GM18499 (cell line): Measurements from ENCODE around the gene F12.
A peak's percentile ranks its signal among the peaks of the same experiment; 100 is the strongest.
"Not testable (repeated sequence)": the region's sequence is repeated elsewhere in the genome, so short reads cannot be mapped to it uniquely, and the experiment has no call there.

Experiments used
- ATAC-seq: cut with Tn5 transposase; IDR thresholded peaks from one replicate; pipeline ENCODE4 v1.9.1; 2021; ENCODE audit warnings: moderate number of reproducible peaks; ENCODE audit not compliant: insufficient read depth, unreplicated experiment

F12 gene

GRCh38 chr5:177420472-177420871 is 11.1 kb upstream of the F12 start:
- ATAC-seq = not testable (repeated sequence)

DNA sequence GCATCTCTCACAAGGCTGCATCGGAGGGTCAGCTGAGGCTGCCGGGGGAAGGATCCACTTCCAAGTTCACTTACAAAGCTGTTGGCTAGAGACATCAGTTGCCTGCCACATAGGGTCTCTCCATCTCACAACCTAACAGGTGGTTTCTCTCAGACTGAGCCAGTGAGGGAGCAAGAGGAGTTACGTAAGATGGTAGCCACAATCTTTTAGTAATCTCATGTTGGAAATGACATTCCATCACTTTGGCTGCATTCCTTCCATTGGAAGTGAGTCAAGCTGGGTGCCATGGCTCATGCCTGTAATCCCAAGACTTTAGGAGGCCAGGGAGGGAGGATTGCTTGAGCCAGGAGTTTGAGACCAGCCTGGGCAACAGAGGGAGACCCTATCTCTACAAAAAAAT is 9.7 kb upstream of the F12 start:
- ATAC-seq = no peak

DNA sequence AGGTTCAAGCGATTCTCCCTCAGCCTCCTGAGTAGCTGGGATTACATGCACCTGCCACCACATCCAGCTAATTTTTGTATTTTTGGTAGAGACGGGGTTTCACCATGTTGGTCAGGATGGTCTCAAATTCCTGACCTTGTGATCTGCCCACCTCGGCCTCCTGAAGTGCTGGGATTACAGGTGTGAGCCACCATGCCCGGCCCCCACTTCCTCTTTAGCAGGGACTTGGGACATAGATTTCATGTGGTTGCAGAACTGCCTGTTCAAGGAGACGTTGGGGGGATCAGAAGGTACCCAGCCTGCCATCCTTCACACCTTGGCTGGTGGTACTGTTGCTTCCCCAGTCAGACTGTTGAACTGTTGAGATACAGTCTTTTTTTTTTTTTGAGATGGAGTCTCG is 7.7 kb upstream of the F12 start:
- not testable (repeated sequence) for ATAC-seq

- no peak for ATAC-seq
These were observed 5.1 kb upstream of the F12 start for GRCh38 chr5:177414481-177414880.

DNA sequence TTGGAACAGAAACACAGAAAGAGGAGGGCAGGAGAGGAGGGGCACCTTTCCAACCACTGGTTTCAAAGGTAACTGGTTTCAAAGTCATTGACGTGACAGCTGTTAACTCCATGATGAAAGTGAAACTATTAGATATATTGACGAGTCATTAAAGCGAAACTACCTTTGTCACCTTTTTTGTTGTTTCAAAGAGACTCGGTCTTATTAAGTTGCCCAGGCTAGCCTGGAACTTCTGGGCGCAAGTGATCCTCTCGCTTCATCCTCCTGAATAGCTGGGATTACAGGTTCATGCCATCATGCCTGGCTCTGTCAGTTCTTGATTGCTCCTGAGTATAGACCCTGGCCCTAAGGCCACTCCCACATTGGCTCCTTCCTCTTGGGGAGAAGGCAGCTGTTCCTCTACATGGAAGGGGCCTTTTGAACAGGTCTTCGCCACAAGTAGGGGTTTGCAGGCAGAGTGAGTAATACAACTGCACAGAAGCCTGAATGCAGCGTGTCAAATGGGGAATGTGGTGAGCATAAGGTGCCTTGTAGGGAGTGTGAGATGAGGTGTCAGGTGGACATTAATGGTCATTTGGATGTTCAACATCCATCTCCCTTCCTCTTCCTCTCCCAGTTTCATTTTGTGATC is 3.4 kb upstream of the F12 start:
- no peak for ATAC-seq

DNA sequence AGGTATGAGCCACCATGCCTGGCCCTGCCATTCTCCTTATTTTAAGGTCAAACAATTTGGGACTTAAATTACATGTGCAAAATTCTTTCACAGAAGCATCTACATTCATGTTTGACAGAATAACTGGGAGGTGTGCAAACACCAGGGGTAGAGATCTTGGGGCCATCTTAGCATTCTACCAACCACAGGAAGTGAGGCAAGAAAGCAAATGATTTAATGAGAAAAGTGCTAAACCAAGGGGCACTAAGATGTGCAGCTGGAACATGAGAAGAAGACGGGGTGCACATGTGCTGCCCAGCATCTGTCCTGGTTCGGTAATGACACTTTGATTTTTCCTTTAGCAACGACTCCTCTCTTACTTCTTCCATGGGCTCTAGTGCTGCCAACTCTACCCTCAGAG is 1.2 kb upstream of the F12 start:
- ATAC-seq = no peak

- no peak for ATAC-seq
These were observed 3.6 kb downstream of the F12 start for GRCh38 chr5:177405805-177406204.

GRCh38 chr5:177405312-177405711 is 4.1 kb downstream of the F12 start:
- ATAC-seq = no peak

DNA sequence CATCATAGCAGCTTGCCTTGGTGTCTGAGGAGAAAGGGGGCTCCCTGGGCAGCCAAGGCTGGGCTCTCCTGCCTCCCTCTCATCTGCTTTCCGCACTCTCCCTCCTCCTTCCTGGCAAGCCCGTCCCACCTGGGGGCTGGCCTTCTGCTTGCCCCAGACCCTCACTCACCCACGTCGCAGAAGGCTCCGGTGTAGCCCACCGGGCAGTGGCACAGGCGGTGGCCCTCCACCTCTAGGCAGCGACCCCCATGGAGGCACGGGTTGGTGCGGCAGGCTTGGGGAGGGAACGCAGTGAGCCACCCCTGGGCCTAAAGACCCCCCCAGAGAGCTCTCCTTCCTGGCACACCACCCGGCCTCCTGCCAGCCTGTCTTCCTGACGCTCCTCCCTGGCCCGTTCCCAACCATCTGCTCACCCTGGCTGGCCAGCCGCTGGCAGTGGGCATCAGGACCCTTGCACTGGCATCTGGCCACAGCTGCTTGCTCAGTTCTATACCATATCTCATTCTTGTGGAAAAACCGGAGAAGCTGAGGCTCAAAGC is 4.7 kb downstream of the F12 start:
- ATAC-seq = no peak

- ATAC-seq = peak; percentile 44
These were observed 5.3 kb downstream of the F12 start for GRCh38 chr5:177403792-177404640.

DNA sequence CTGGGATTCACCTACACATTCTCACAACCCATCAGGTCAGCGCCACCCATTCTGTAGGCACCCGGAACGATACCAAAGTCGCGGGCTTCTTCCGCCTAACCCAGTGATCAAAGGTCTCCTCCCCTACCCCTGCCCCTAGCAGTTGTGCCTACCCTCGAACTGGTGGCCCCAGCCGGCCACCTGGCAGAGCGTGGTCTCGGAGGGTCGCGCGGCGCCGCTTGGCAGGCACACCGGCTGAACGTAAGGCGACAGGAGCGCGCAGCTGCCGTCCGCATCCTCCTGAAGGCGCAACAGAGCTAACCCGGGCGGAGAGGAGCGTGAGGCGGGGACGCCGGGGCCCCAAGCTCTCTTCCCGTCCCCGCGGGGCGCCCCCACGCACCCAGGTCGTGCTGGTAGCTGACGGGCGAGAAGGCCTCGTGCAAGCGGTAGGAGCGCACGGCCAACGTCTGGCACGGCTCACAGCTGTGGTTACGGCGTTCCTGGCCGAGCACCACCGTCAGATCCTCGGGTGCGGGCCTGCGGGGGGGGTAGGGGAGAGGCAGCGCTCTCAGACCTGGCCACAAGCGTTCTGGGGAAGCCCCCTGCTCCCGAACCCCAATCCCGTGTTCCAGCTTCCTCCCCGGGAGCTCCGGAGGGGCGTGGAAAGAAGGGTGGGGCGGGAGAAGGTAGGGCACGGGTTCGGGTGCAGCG is 6.1 kb downstream of the F12 start:
- peak; percentile 18 for ATAC-seq

GRCh38 chr5:177402271-177403043 is 6.9 kb downstream of the F12 start:
- ATAC-seq = no peak

DNA sequence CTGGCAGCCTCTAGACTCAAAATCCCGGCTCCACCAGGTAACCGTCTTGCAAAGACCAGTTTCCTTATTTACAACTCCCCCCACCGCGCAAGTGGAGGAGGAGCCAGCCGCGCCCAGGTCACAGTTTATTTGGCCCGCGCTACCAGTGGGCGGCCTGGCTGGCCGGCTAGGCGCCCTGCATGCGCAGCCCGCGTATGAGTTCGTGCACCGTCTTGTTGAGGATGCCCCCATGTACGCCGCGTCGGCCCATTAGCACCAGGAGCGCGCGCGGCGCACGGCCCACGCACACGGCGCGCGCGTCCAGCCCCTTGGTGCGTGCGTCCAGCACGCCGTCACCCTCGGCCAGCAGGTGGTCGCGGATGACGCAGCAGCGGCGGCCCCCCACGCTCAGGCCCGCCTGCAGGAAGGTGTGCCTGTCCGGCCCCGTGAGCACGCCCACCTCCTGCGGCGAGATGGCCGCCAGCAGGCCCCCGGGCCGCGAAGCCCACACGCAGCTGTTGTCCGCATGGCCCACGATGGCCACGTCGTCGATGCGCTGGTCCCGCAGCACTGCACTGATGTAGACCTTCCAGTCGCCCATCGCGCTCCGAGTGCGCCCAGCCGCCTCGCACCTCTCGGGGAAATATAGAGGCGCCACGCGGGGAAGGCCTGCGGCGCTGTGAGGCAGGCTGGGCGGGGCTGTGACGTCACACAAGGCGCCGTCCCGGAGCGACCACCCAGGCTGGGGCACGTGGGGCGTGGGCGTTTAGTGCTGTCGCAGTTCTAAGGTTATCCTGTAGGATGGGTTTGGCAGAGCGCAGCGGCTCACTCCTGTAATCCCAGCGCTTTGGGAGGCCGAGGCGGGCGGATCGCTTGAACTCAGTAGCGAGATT is 9.1 kb downstream of the F12 start, which contains the start of gene PFN3:
Gene PFN3 (minus strand): TSS at position 665 of the 872 bp plus-strand sequence. CDS start 85 bp downstream, at position 580.
- no peak for ATAC-seq

GRCh38 chr5:177397875-177398390 is 11.4 kb downstream of the F12 start:
- ATAC-seq = no peak

DNA sequence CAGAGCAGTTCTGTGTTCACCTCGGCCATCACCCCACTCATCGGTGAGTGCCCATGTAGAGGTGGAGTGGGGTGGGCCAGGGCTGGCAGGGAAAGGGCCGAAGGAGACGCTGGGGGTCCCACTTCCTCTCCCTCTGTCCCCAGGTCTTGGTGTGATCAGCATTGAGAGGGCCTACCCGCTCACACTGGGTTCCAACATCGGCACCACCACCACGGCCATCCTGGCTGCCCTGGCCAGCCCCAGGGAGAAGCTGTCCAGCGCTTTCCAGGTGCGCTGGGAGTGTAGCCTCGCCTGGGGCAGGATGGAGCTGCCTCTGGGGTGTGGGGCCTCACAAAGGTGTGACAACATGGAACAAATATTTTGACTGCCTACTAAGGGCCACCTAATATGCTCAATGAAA is 12.6 kb downstream of the F12 start:
- no peak for ATAC-seq

GRCh38 chr5:177396078-177396477 is 13.3 kb downstream of the F12 start:
- ATAC-seq = no peak

DNA sequence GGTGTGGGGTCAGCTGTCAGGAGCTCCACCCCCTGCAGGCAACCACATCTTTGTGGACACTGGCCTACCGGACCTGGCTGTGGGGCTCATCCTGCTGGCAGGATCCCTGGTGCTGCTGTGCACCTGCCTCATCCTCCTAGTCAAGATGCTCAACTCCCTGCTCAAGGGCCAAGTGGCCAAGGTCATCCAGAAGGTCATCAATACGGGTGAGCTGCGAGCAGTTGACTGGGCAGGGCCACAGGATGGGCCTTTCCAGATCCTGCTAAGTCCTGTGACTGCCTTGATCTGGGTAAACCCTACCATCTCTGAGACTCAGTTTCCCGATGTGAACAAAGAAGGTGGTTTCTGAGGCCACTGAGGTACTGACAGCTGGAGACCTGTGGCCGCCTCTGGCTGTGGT is 15.4 kb downstream of the F12 start:
- no peak for ATAC-seq

DNA sequence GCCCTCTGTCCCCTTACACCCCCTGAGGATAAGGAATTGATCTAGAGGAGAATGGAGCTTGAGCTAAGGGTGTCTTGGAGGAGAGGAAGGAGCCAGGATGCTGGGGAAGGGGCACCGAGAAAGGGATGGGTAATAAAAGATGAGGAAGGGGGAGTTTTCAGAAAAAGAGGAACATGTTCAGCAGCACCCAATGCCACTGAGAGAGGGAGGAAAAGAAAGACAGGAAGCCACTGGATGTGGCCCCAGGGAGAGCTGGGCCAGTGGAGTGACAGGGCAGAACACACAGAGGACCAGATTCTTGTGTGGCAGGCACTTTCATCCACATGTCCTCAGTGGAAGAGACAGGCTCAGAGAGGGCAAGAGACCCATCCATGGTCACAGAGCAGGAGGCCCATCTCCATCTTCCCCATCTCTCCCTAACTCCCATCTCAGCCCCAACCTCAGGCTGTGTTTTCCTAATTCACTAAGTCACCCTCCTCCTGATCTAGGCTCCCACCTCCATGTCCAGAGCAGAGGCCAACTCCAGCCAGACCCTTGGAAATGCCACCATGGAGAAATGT is 16.1 kb downstream of the F12 start:
- ATAC-seq = no peak

- no peak for ATAC-seq
These were observed 16.6 kb downstream of the F12 start for GRCh38 chr5:177392765-177393164.
